ENCODE results near the gene CPN2.

- TF ChIP-seq, protein P1, sequence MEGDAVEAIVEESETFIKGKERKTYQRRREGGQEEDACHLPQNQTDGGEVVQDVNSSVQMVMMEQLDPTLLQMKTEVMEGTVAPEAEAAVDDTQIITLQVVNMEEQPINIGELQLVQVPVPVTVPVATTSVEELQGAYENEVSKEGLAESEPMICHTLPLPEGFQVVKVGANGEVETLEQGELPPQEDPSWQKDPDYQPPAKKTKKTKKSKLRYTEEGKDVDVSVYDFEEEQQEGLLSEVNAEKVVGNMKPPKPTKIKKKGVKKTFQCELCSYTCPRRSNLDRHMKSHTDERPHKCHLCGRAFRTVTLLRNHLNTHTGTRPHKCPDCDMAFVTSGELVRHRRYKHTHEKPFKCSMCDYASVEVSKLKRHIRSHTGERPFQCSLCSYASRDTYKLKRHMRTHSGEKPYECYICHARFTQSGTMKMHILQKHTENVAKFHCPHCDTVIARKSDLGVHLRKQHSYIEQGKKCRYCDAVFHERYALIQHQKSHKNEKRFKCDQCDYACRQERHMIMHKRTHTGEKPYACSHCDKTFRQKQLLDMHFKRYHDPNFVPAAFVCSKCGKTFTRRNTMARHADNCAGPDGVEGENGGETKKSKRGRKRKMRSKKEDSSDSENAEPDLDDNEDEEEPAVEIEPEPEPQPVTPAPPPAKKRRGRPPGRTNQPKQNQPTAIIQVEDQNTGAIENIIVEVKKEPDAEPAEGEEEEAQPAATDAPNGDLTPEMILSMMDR (IDR thresholded peaks at IDR 0.05) = no peak
- no peak for TF ChIP-seq POLR2A (IDR thresholded peaks at IDR 0.05)
These were observed 32.3 kb upstream of the CPN2 start for GRCh38 chr3:194383276-194383940.

Measured in lower leg skin (tissue), 3 donors.